DND-41 (cell line): ENCODE measurements around the gene CCNB2.

ENCODE experiments used
- ATAC-seq: fragments of 200-7000 bp; cut with Tn5 transposase; 3 replicates; pipeline ENCODE4 v1.9.1; 2021; ENCODE audit warnings: low read depth; ENCODE audit not compliant: insufficient read depth
- DNase-seq: peaks from one replicate; pipeline ENCODE4 v3.0.0-alpha.2; 2020
- H2AFZ ChIP-seq: 2 replicates; pipeline ENCODE4 v1.6.0; 2012; ENCODE audit warnings: low read depth, low read length
- H3K27ac ChIP-seq: 2 replicates; pipeline ENCODE4 v1.5.1; 2012; ENCODE audit warnings: low read length, inconsistent platforms
- H3K27me3 ChIP-seq: fragments of 200-600 bp; sonication (generic); 2 replicates; pipeline ENCODE4 v1.6.0; 2012; ENCODE audit warnings: low read length, mild to moderate bottlenecking, inconsistent platforms; ENCODE audit not compliant: insufficient read depth, poor library complexity
- H3K36me3 ChIP-seq: 2 replicates; pipeline ENCODE4 v1.5.1; 2012; ENCODE audit warnings: low read length, inconsistent platforms; ENCODE audit not compliant: insufficient read depth
- H3K4me1 ChIP-seq: 2 replicates; pipeline ENCODE4 v1.5.1; 2012; ENCODE audit warnings: mild to moderate bottlenecking, low read length; ENCODE audit not compliant: insufficient read depth
- H3K4me2 ChIP-seq: 2 replicates; pipeline ENCODE4 v1.6.0; 2012; ENCODE audit warnings: mild to moderate bottlenecking, moderate library complexity, low read length, inconsistent platforms; ENCODE audit not compliant: insufficient read depth
- H3K4me3 ChIP-seq, 2 experiments: fragments of 200-600 bp in 1 of 2; shearing (Covaris generic) in 1 of 2; 2 replicates each; pipeline ENCODE4 v1.5.1; 2012 to 2016; ENCODE audit warnings: inconsistent platforms in 2 of 2, low read length in 2 of 2, mild to moderate bottlenecking in 2 of 2, low read depth in 1 of 2, moderate library complexity in 1 of 2
- H3K79me2 ChIP-seq: 2 replicates; pipeline ENCODE4 v1.6.0; 2012; ENCODE audit warnings: low read length, inconsistent platforms; ENCODE audit not compliant: insufficient read depth
- H3K9ac ChIP-seq: 2 replicates; pipeline ENCODE4 v1.6.0; 2012; ENCODE audit warnings: low read depth, mild to moderate bottlenecking, inconsistent platforms, low read length, moderate library complexity
- H3K9me3 ChIP-seq: 2 replicates; pipeline ENCODE4 v1.5.1; 2012; ENCODE audit warnings: low read length, moderate library complexity, mild to moderate bottlenecking, inconsistent platforms; ENCODE audit not compliant: insufficient read depth, severe bottlenecking
- H4K20me1 ChIP-seq: 2 replicates; pipeline ENCODE4 v1.6.0; 2012; ENCODE audit warnings: low read length; ENCODE audit not compliant: insufficient read depth
- CTCF ChIP-seq: IDR thresholded peaks from 2 replicates; pipeline ENCODE4 v1.5.1; 2012; ENCODE audit warnings: borderline replicate concordance, low read length, moderate library complexity, mild to moderate bottlenecking; ENCODE audit not compliant: poor library complexity, severe bottlenecking; ENCODE audit errors: extremely low read depth
- EZH2 ChIP-seq: IDR thresholded peaks from 3 replicates; pipeline ENCODE4 v1.6.1; 2012; ENCODE audit warnings: borderline replicate concordance, low read depth, mild to moderate bottlenecking, moderate library complexity, low read length, inconsistent platforms; ENCODE audit not compliant: severe bottlenecking

The CCNB2 gene

DNA sequence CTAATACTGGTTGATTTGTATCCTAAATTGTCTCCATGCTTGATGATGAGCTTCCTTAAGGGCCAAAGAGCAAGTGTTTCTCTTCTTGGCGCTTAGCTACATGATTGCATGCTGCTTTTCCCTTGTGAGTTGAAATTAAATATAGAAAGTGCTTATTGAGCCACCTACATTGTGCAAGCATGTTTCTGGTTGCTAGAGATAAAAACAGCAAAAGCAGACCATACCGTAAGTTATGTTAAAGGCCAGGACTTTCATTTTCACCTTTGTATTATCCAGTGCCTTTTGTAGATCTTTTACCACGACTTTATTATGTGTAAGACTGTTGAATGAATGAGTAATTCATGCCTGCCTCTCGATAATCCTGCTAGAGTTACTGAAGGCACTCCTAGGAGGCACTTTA lies 41.9 kb upstream of the CCNB2 start:
- H3K4me2 ChIP-seq, result no peak overlapping the region

GRCh38 chr15:59069430-59069829 lies 35.5 kb upstream of the CCNB2 start:
- H3K4me1 ChIP-seq, result no peaks in the 10 kb centered on the region
- peaks cover 77% of the 10 kb centered on the region for H3K36me3 ChIP-seq
- no peak overlapping the region for H3K4me3 ChIP-seq
- H3K9ac ChIP-seq, result no peak overlapping the region
- no peak for ATAC-seq
- H3K9me3 ChIP-seq, result peaks cover 4% of the 10 kb centered on the region
- H3K27me3 ChIP-seq, result no peaks in the 10 kb centered on the region
- TF ChIP-seq EZH2 (no peak), CTCF (no peak)
- H3K4me2 ChIP-seq, result no peak overlapping the region
- no peak for DNase-seq
- H3K79me2 ChIP-seq, result no peaks in the 10 kb centered on the region
- no peaks in the 10 kb centered on the region for H4K20me1 ChIP-seq
- H3K27ac ChIP-seq, result no peak overlapping the region
- no peak overlapping the region for H2AFZ ChIP-seq

More for the DNA sequence above, 41.9 kb upstream of the CCNB2 start:
- DNase-seq (no peak), ATAC-seq (no peak)
- Histone ChIP-seq H3K79me2 (no peaks in the 10 kb centered on the region), H3K4me1 (no peaks in the 10 kb centered on the region), H3K36me3 (peaks cover 89% of the 10 kb centered on the region), H3K9me3 (no peaks in the 10 kb centered on the region), H4K20me1 (no peaks in the 10 kb centered on the region; the same call in 1 of the 2 replicates), H3K9ac (no peak overlapping the region), H3K4me3 (no peak overlapping the region), H2AFZ (no peak overlapping the region), H3K27ac (no peak overlapping the region), H3K27me3 (no peaks in the 10 kb centered on the region)
- no peak for TF ChIP-seq EZH2
- no peak for TF ChIP-seq CTCF

GRCh38 chr15:59074607-59075006 lies 30.3 kb upstream of the CCNB2 start:
- H3K79me2 ChIP-seq, result no peaks in the 10 kb centered on the region
- DNase-seq, result no peak

More at GRCh38 chr15:59074607-59075006, 30.3 kb upstream of the CCNB2 start:
- no peak overlapping the region for H3K27ac ChIP-seq
- H3K27me3 ChIP-seq, result no peaks in the 10 kb centered on the region
- H3K4me3 ChIP-seq, result no peak overlapping the region
- peaks cover 4% of the 10 kb centered on the region for H3K9me3 ChIP-seq
- no peak overlapping the region for H2AFZ ChIP-seq
- H4K20me1 ChIP-seq, result no peaks in the 10 kb centered on the region
- H3K4me1 ChIP-seq, result no peaks in the 10 kb centered on the region
- no peak for ATAC-seq
- no peak overlapping the region for H3K9ac ChIP-seq
- peaks cover 47% of the 10 kb centered on the region for H3K36me3 ChIP-seq
- TF ChIP-seq CTCF (no peak), EZH2 (no peak)
- no peak overlapping the region for H3K4me2 ChIP-seq
